ENCODE measurements around the gene NBL1. TPM values are rescaled to one million over a fixed set of nuclear protein-coding genes. Genes with fewer than 3 reads are reported as not detected.

The NBL1 gene
- total RNA-seq, 1 donor, result 61.3 TPM

DNA sequence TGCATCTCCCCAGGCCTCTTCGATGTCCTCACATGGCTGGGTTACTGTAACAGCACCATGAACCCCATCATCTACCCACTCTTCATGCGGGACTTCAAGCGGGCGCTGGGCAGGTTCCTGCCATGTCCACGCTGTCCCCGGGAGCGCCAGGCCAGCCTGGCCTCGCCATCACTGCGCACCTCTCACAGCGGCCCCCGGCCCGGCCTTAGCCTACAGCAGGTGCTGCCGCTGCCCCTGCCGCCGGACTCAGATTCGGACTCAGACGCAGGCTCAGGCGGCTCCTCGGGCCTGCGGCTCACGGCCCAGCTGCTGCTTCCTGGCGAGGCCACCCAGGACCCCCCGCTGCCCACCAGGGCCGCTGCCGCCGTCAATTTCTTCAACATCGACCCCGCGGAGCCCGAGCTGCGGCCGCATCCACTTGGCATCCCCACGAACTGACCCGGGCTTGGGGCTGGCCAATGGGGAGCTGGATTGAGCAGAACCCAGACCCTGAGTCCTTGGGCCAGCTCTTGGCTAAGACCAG is 34.9 kb downstream of the NBL1 start:
- no peak for TF ChIP-seq CTCF (IDR thresholded peaks at IDR 0.05; ENCODE audit: insufficient read depth, low read depth, low read length)
- no peak for DNase-seq (ENCODE audit: low read depth)
- no peak overlapping the region for H3K4me3 ChIP-seq (ENCODE audit: low read depth, low read length)

GRCh38 chr1:19679691-19680090 is 35.6 kb downstream of the NBL1 start:
- DNase-seq (ENCODE audit: low read depth), result no peak
- no peak overlapping the region for H3K4me3 ChIP-seq (ENCODE audit: low read depth, low read length)
- TF ChIP-seq CTCF (IDR thresholded peaks at IDR 0.05; ENCODE audit: insufficient read depth, low read depth, low read length), result no peak

DNA sequence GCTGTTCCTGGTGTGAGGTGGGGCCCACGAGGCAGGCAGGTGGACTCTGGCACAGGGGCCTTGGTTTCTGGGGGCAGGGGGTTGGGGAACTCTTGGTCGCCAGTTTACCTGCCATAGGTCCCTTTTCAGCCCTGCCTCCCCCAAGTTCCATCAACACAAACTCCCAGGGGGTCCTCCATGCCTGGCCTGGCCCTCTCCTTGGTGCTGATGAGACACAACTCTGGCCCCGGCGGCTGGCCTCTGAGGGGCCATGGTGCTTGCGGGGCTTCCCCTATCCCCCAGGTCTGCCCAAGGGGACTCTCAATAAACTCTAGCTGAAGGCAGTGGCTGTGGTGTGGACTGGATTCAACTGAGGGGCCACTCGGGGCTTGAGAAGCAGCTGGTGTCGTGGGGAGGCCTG is 36.5 kb downstream of the NBL1 start:
- no peak for TF ChIP-seq CTCF (IDR thresholded peaks at IDR 0.05; ENCODE audit: insufficient read depth, low read depth, low read length)

DNA sequence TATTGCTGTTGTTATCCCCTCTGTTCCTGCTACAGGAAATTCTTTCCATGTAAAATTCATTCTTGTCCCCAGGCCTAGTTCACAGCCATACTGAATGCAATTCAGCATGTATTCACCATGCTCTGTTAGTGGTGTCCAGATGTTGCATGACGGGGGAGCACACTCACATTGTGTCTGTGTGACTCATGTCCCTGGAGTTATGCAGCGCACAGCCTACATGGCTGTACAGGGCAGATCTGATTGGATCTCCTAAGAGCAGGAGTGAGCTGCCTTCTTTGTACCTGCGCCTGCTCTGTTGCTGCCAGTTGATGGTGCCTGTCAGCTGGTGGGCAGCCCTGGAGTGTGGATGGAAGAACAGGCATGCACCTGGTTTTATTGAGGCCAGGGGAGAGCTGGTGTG is 38.1 kb downstream of the NBL1 start:
- DNase-seq (ENCODE audit: low read depth), result peak; percentile 70
- H3K4me3 ChIP-seq (ENCODE audit: low read depth, low read length), result no peak overlapping the region
- no peak for TF ChIP-seq CTCF (IDR thresholded peaks at IDR 0.05; ENCODE audit: insufficient read depth, low read depth, low read length)

More for the DNA sequence above, 36.5 kb downstream of the NBL1 start:
- no peak overlapping the region for H3K4me3 ChIP-seq (ENCODE audit: low read depth, low read length)
- no peak for DNase-seq (ENCODE audit: low read depth)

- no peak for TF ChIP-seq CTCF (IDR thresholded peaks at IDR 0.05; ENCODE audit: insufficient read depth, low read depth, low read length)
- DNase-seq (ENCODE audit: low read depth), result no peak
- H3K4me3 ChIP-seq (ENCODE audit: low read depth, low read length), result no peak overlapping the region
Observed at GRCh38 chr1:19682901-19683300, 38.8 kb downstream of the NBL1 start.

GRCh38 chr1:19683351-19683750 is 39.2 kb downstream of the NBL1 start:
- no peak for DNase-seq (ENCODE audit: low read depth)
- no peak overlapping the region for H3K4me3 ChIP-seq (ENCODE audit: low read depth, low read length)
- TF ChIP-seq CTCF (IDR thresholded peaks at IDR 0.05; ENCODE audit: insufficient read depth, low read depth, low read length), result no peak

DNA sequence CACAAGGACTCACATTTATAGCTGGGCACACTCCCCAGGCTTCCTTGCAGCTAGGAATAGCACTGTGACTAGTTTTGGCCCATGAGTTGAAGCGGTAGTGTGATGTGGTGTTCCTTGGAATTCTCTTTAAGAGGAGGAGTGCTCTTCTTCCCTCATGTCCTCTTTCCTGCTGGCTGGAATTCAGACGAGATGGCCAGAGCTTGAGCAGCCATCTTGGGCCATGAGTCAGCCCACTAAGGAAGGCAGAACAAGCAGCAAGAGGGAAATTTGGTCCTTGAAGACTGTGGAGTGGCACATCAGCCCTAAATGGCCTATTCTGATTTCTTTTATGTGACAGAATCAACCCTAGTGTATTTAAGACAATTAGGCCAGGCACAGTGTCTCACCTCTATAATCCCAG is 40.6 kb downstream of the NBL1 start:
- no peak overlapping the region for H3K4me3 ChIP-seq (ENCODE audit: low read depth, low read length)
- no peak for TF ChIP-seq CTCF (IDR thresholded peaks at IDR 0.05; ENCODE audit: insufficient read depth, low read depth, low read length)
- DNase-seq (ENCODE audit: low read depth), result no peak
